ENCODE data around the gene TMBIM1.
A peak's percentile ranks its signal among the peaks of the same experiment; 100 is the strongest.
"Not testable (repeated sequence)": the region's sequence is repeated elsewhere in the genome, so short reads cannot be mapped to it uniquely, and the experiment has no call there.

The TMBIM1 gene

GRCh38 chr2:218312267-218312756, 20.0 kb upstream of the TMBIM1 start:
- in situ Hi-C loops (cut with HindIII; ENCODE audit: low pct_unique_long_range_greater_than_20kb, low sequenced_read_pairs): no loop called here
- DNase-seq (ENCODE audit: low read depth in 1 of 2, low spot score in 1 of 2): peak in 1 of 2 experiments; percentile 72
- TF ChIP-seq JUND (IDR thresholded peaks at IDR 0.05; ENCODE audit: low read depth): no peak

GRCh38 chr2:218311541-218312266, 19.4 kb upstream of the TMBIM1 start:
- in situ Hi-C loops (cut with HindIII; ENCODE audit: low pct_unique_long_range_greater_than_20kb, low sequenced_read_pairs); DNase-seq (ENCODE audit: low read depth in 1 of 2, low spot score in 1 of 2): not testable (repeated sequence)
- peak; percentile 42; the same call in 1 of the 2 replicates for TF ChIP-seq JUND (IDR thresholded peaks at IDR 0.05; ENCODE audit: low read depth)

- peak in 1 of 2 experiments; percentile 76 for DNase-seq (ENCODE audit: low read depth in 1 of 2, low spot score in 1 of 2)
- in situ Hi-C loops (cut with HindIII; ENCODE audit: low pct_unique_long_range_greater_than_20kb, low sequenced_read_pairs): no loop called here
- no peak for TF ChIP-seq JUND (IDR thresholded peaks at IDR 0.05; ENCODE audit: low read depth)
These were observed 18.7 kb upstream of the TMBIM1 start for GRCh38 chr2:218310853-218311540.

- no peak for DNase-seq (ENCODE audit: low read depth in 1 of 2, low spot score in 1 of 2)
- in situ Hi-C loops (cut with HindIII; ENCODE audit: low pct_unique_long_range_greater_than_20kb, low sequenced_read_pairs): no loop called here
- no peak for TF ChIP-seq JUND (IDR thresholded peaks at IDR 0.05; ENCODE audit: low read depth)
These were observed 15.2 kb upstream of the TMBIM1 start for GRCh38 chr2:218307415-218308090.

- DNase-seq (ENCODE audit: low read depth in 1 of 2, low spot score in 1 of 2): no peak
- in situ Hi-C loops (cut with HindIII; ENCODE audit: low pct_unique_long_range_greater_than_20kb, low sequenced_read_pairs): no loop called here
- no peak for TF ChIP-seq JUND (IDR thresholded peaks at IDR 0.05; ENCODE audit: low read depth)
These were observed 14.0 kb upstream of the TMBIM1 start for GRCh38 chr2:218306184-218306920.

GRCh38 chr2:218305383-218305782, 13.1 kb upstream of the TMBIM1 start:
- no peak for TF ChIP-seq JUND (IDR thresholded peaks at IDR 0.05; ENCODE audit: low read depth)
- in situ Hi-C loops (cut with HindIII; ENCODE audit: low pct_unique_long_range_greater_than_20kb, low sequenced_read_pairs): no loop called here
- no peak for DNase-seq (ENCODE audit: low read depth in 1 of 2, low spot score in 1 of 2)

- no peak for TF ChIP-seq JUND (IDR thresholded peaks at IDR 0.05; ENCODE audit: low read depth)
- in situ Hi-C loops (cut with HindIII; ENCODE audit: low pct_unique_long_range_greater_than_20kb, low sequenced_read_pairs): no loop called here
- peak in 1 of 2 experiments; percentile 88 for DNase-seq (ENCODE audit: low read depth in 1 of 2, low spot score in 1 of 2)
These were observed 9.0 kb upstream of the TMBIM1 start for GRCh38 chr2:218301176-218301819.

GRCh38 chr2:218300141-218300540, 7.8 kb upstream of the TMBIM1 start:
- DNase-seq (ENCODE audit: low read depth in 1 of 2, low spot score in 1 of 2): no peak
- in situ Hi-C loops (cut with HindIII; ENCODE audit: low pct_unique_long_range_greater_than_20kb, low sequenced_read_pairs): no loop called here
- TF ChIP-seq JUND (IDR thresholded peaks at IDR 0.05; ENCODE audit: low read depth): no peak

- TF ChIP-seq JUND (IDR thresholded peaks at IDR 0.05; ENCODE audit: low read depth): no peak
- no peak for DNase-seq (ENCODE audit: low read depth in 1 of 2, low spot score in 1 of 2)
- in situ Hi-C loops (cut with HindIII; ENCODE audit: low pct_unique_long_range_greater_than_20kb, low sequenced_read_pairs): no loop called here
These were observed 6.1 kb upstream of the TMBIM1 start for GRCh38 chr2:218298314-218298875.

- DNase-seq (ENCODE audit: low read depth in 1 of 2, low spot score in 1 of 2): no peak
- in situ Hi-C loops (cut with HindIII; ENCODE audit: low pct_unique_long_range_greater_than_20kb, low sequenced_read_pairs): no loop called here
- TF ChIP-seq JUND (IDR thresholded peaks at IDR 0.05; ENCODE audit: low read depth): no peak
These were observed 4.5 kb upstream of the TMBIM1 start for GRCh38 chr2:218296847-218297246.

- no peak for TF ChIP-seq JUND (IDR thresholded peaks at IDR 0.05; ENCODE audit: low read depth)
- in situ Hi-C loops (cut with HindIII; ENCODE audit: low pct_unique_long_range_greater_than_20kb, low sequenced_read_pairs): no loop called here
- no peak for DNase-seq (ENCODE audit: low read depth in 1 of 2, low spot score in 1 of 2)
These were observed 3.9 kb upstream of the TMBIM1 start for GRCh38 chr2:218296200-218296599.

All from T47D (cell line).